Spinal cord (tissue), 10 donors: ENCODE data around the gene ENTPD6. TPM values are rescaled to one million over a fixed set of nuclear protein-coding genes. Genes with fewer than 3 reads are reported as not detected.

Source experiments
- DNase-seq, 6 donors: peaks; one replicate each; pipeline versions ENCODE4 v3.0.0 to v3.0.0-alpha.2; 2013 to 2015; ENCODE audit warnings: low spot score in 6 of 6, low read depth in 4 of 6
- H3K27ac ChIP-seq: one replicate; pipeline ENCODE4 v1.5.1; 2013; ENCODE audit warnings: low read depth, low read length, control low read depth
- H3K27me3 ChIP-seq: one replicate; pipeline ENCODE4 v1.6.1; 2013; ENCODE audit warnings: low read length; ENCODE audit not compliant: control insufficient read depth, insufficient read depth
- H3K36me3 ChIP-seq: one replicate; pipeline ENCODE4 v1.6.1; 2013; ENCODE audit warnings: low read length; ENCODE audit not compliant: control insufficient read depth, insufficient read depth
- H3K4me1 ChIP-seq: one replicate; pipeline ENCODE4 v1.6.1; 2013; ENCODE audit warnings: low read length; ENCODE audit not compliant: control insufficient read depth, insufficient read depth
- H3K4me3 ChIP-seq: one replicate; pipeline ENCODE4 v1.5.1; 2013; ENCODE audit warnings: low read depth, low read length, control low read depth
- H3K9me3 ChIP-seq: one replicate; pipeline ENCODE4 v1.6.1; 2013; ENCODE audit warnings: low read length; ENCODE audit not compliant: control insufficient read depth, insufficient read depth
- WGBS: methylation state at CpG from one replicate; pipeline ENCODE4 v1.1.5; 2013; ENCODE audit warnings: missing lambda C conversion rate; ENCODE audit not compliant: insufficient coverage; 5-methylcytosine and 5-hydroxymethylcytosine counted together
- polyA plus RNA-seq, 2 donors: library from polyadenylated mRNA; unstranded; fragments of 120-200 nt; gene quantifications; one replicate each; pipeline ENCODE4 v1.2.1, GENCODE V29; 2013; ENCODE audit not compliant: insufficient read length in 2 of 2
- total RNA-seq, 2 donors: library from RNA; depleted of rRNA in 1 of 2; stranded (reverse); fragments of 120-200 nt in 1 of 2; fragments of >200 nt in 1 of 2; gene quantifications; one replicate each; pipeline versions ENCODE4 v1.2.3 to v1.2.4, GENCODE V29; 2013 to 2014
- donor health status: healthy.

Gene ENTPD6
- total and polyA plus RNA-seq, 4 donors = 36.0 to 114 (median 72.7) TPM

- H3K27ac ChIP-seq = no peak overlapping the region
Measured at GRCh38 chr20:25253606-25254275, 58.2 kb downstream of the ENTPD6 start.

GRCh38 chr20:25254571-25254970 is 59.1 kb downstream of the ENTPD6 start:
- Histone ChIP-seq H3K4me3 (no peak overlapping the region), H3K36me3 (peaks cover 25% of the 10 kb centered on the region), H3K27ac (no peak overlapping the region), H3K4me1 (peaks cover 35% of the 10 kb centered on the region), H3K9me3 (no peaks in the 10 kb centered on the region), H3K27me3 (no peaks in the 10 kb centered on the region)
- no peak for DNase-seq
- 53% methylated on average over 4 of the region's 5 CpGs for WGBS

More at GRCh38 chr20:25253606-25254275, 58.2 kb downstream of the ENTPD6 start:
- Histone ChIP-seq H3K4me1 (peaks cover 35% of the 10 kb centered on the region), H3K4me3 (no peak overlapping the region), H3K27me3 (no peaks in the 10 kb centered on the region), H3K36me3 (peaks cover 17% of the 10 kb centered on the region), H3K9me3 (no peaks in the 10 kb centered on the region)
- DNase-seq = no peak
- WGBS = 96% methylated on average over 7 of the region's 11 CpGs

DNA sequence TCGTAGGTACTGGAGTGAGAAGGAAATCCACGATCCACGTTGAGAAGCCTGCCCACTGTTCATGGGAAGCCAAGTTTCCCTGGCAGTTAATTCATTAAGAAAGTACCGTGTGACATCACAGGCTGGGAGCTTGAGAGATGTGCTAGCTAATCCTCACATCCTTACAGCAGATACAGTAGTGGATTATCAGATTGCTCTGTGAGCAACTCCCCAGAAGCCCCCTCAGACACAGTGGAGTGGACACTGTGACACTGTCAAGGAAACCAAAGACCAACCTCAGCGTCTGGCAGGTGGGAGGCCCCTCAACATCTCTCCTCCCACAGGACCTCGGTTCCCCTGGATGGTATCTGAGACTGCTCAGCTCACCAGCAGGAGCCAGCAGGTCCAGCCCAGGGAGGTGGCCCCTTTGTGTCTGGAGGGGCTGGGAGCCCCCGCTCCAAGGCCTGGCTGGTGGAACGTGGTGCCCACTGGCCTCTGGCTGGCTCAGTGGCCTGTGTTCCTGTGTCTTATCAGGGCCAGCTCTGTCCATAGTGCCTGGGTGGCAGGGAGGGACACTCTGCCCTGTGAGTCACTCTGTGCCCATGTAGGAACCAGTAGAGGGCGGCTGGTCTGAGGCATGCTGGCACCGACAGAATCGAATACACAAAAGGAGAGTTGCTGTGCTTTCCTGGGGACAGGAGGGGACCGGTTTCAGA is 59.6 kb downstream of the ENTPD6 start:
- Histone ChIP-seq H3K27me3 (no peaks in the 10 kb centered on the region), H3K4me1 (peaks cover 29% of the 10 kb centered on the region), H3K36me3 (peaks cover 30% of the 10 kb centered on the region), H3K4me3 (no peak overlapping the region), H3K27ac (no peak overlapping the region), H3K9me3 (no peaks in the 10 kb centered on the region)
- WGBS = 71% methylated on average over 12 of the region's 12 CpGs
- no peak for DNase-seq

DNA sequence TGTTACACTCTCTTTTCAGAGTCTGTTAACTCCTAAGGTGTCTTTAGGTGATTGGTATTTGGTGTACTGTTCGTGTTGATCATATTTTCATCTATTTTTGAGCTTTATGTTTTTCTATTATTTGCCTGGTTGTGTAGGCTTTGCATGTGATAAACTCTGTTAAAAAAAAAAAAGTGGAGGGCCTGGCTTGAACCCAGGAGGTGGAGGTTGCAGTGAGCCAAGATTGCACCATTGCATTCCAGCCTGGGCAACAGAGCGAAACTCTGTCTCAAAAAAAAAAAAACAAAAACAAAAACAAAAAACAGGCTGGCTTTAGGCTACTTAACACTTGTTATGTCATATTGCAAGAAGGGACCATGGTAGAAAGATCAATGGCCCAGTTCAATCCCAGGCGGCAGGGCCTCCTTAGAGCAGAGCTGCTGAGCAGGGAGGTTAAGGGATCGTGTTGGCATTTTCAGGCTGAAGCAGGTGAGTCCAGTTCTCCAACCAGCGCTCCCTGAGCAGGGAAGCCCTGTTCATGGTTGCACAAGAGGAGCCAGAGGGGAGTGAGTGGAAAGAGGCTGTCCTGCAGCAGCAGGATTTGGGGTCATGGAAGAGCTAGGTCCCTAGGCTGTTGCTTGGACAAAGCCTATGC is 60.8 kb downstream of the ENTPD6 start:
- no peaks in the 10 kb centered on the region for H3K27me3 ChIP-seq
- H3K4me1 ChIP-seq = peaks cover 29% of the 10 kb centered on the region
- H3K9me3 ChIP-seq = no peaks in the 10 kb centered on the region
- peaks cover 38% of the 10 kb centered on the region for H3K36me3 ChIP-seq
- WGBS = 79% methylated on average over 3 of the region's 5 CpGs
- no peak for DNase-seq
- no peak overlapping the region for H3K4me3 ChIP-seq
- no peak overlapping the region for H3K27ac ChIP-seq

DNA sequence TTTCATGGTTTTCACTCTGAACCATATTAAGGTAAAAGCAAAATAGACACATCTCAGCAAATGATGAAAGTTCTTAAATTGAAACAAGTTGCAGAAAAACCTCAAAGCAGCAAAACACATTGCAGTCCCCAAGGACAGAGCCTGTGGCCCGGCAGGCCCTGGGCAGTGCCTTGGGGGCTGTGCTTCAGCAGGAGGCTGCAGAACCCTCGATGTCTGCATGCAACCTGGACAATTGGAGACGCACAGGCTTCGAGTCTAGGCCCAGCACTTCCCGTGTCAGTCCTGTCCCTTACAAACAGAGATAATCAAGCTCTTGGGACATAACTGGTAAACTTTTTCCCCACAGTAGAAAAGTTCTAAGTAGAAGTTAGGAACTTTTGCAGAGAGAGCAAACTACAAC is 61.6 kb downstream of the ENTPD6 start:
- no peaks in the 10 kb centered on the region for H3K9me3 ChIP-seq
- H3K4me3 ChIP-seq = no peak overlapping the region
- no peak for DNase-seq
- no peaks in the 10 kb centered on the region for H3K27me3 ChIP-seq
- no peak overlapping the region for H3K27ac ChIP-seq
- peaks cover 38% of the 10 kb centered on the region for H3K36me3 ChIP-seq
- 100% methylated on average over 2 of the region's 5 CpGs for WGBS
- peaks cover 26% of the 10 kb centered on the region for H3K4me1 ChIP-seq

DNA sequence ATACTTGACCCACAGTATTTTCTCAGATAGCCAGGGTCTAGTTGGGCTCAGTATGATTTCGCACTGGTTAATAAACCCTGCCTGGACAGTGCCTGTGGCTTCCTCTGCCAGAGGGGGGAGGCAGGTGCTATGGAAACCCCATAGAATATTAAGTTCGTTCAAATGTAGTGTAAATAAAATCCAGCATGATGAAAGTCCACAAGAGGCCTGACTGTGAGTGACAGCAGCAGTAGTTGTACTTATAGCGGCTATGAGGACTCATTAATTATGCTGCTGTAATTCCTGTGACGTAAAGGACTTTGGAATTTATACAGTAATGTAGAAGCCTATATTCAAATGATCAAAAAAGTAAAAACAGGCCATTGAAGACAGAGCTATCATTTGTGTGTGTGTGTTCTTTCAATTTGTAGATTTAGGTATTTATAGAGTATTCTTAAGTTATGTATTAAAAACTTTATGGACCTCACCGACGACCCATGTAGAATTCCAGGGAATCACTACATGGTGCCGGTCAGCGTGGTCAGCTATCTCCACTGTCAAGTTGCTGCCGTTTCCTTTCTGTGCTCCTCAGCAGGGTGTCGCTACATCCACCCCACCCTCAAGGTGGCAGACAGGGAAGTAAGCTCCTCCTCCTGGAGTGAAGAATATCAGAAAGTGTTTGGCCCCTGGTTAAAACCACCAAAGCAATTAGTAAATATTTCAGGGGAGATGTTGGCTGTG is 62.4 kb downstream of the ENTPD6 start:
- H3K4me1 ChIP-seq = peaks cover 18% of the 10 kb centered on the region
- H3K4me3 ChIP-seq = no peak overlapping the region
- WGBS = 86% methylated on average over 5 of the region's 10 CpGs
- no peak for DNase-seq
- H3K27ac ChIP-seq = no peak overlapping the region
- peaks cover 35% of the 10 kb centered on the region for H3K36me3 ChIP-seq
- no peaks in the 10 kb centered on the region for H3K9me3 ChIP-seq
- no peaks in the 10 kb centered on the region for H3K27me3 ChIP-seq

GRCh38 chr20:25258476-25258805 is 62.9 kb downstream of the ENTPD6 start:
- H3K27me3 ChIP-seq = no peaks in the 10 kb centered on the region
- H3K9me3 ChIP-seq = no peaks in the 10 kb centered on the region
- peaks cover 33% of the 10 kb centered on the region for H3K36me3 ChIP-seq
- DNase-seq = no peak
- H3K27ac ChIP-seq = no peak overlapping the region
- 86% methylated on average over 8 of the region's 8 CpGs for WGBS
- no peak overlapping the region for H3K4me3 ChIP-seq
- H3K4me1 ChIP-seq = peaks cover 18% of the 10 kb centered on the region

- Histone ChIP-seq H3K9me3 (no peaks in the 10 kb centered on the region), H3K4me1 (peaks cover 18% of the 10 kb centered on the region), H3K36me3 (peaks cover 33% of the 10 kb centered on the region), H3K27me3 (no peaks in the 10 kb centered on the region), H3K4me3 (no peak overlapping the region), H3K27ac (no peak overlapping the region)
- 92% methylated on average over 4 of the region's 4 CpGs for WGBS
- DNase-seq = no peak
Measured at GRCh38 chr20:25258828-25259227, 63.3 kb downstream of the ENTPD6 start.

GRCh38 chr20:25259358-25259757 is 63.8 kb downstream of the ENTPD6 start:
- DNase-seq = no peak
- Histone ChIP-seq H3K4me3 (no peak overlapping the region), H3K27ac (no peak overlapping the region), H3K36me3 (peaks cover 33% of the 10 kb centered on the region), H3K27me3 (no peaks in the 10 kb centered on the region), H3K4me1 (peaks cover 18% of the 10 kb centered on the region), H3K9me3 (no peaks in the 10 kb centered on the region)
- WGBS = 100% methylated on average over 2 of the region's 12 CpGs
